Central memory CD4-positive, alpha-beta T cell (primary cell): ENCODE measurements around the gene SLC16A8.

Experiments used
- DNase-seq: peaks from one replicate; pipeline ENCODE4 v3.0.0; 2022

The SLC16A8 gene

GRCh38 chr22:38072322-38073149 is 11.4 kb downstream of the SLC16A8 start:
- DNase-seq = no peak

- no peak for DNase-seq
Measured at GRCh38 chr22:38071421-38072321, 12.3 kb downstream of the SLC16A8 start.

GRCh38 chr22:38070250-38070921 is 13.6 kb downstream of the SLC16A8 start:
- no peak for DNase-seq

GRCh38 chr22:38069372-38070249 is 14.4 kb downstream of the SLC16A8 start:
- DNase-seq = no peak

GRCh38 chr22:38068641-38069371 is 15.2 kb downstream of the SLC16A8 start:
- no peak for DNase-seq

- DNase-seq = no peak
Measured at GRCh38 chr22:38067761-38068360, 16.1 kb downstream of the SLC16A8 start.

- no peak for DNase-seq
Measured at GRCh38 chr22:38067028-38067415, 17.0 kb downstream of the SLC16A8 start.

GRCh38 chr22:38066381-38067027 is 17.5 kb downstream of the SLC16A8 start:
- DNase-seq = no peak

- DNase-seq = no peak
Measured at GRCh38 chr22:38065539-38065938, 18.4 kb downstream of the SLC16A8 start.

- no peak for DNase-seq
Measured at GRCh38 chr22:38062791-38063190, 21.2 kb downstream of the SLC16A8 start.

- DNase-seq = peak; percentile 79
Measured at GRCh38 chr22:38056969-38057891, 26.8 kb downstream of the SLC16A8 start, which contains the start of gene PICK1. PICK1 (plus strand) TSS chr22:38057404; CDS start chr22:38057810, 406 bp downstream.

- peak; percentile 64 for DNase-seq
Measured at GRCh38 chr22:38051900-38052862, 31.8 kb downstream of the SLC16A8 start.

GRCh38 chr22:38051261-38051660 is 32.7 kb downstream of the SLC16A8 start:
- no peak for DNase-seq

GRCh38 chr22:38050720-38051119 is 33.3 kb downstream of the SLC16A8 start:
- DNase-seq = no peak

- no peak for DNase-seq
Measured at GRCh38 chr22:38049812-38050619, 34.0 kb downstream of the SLC16A8 start.

- DNase-seq = no peak
Measured at GRCh38 chr22:38046070-38046748, 37.8 kb downstream of the SLC16A8 start.
